Panc1 (cell line): Measurements from ENCODE around the gene GPC6.

Source experiments
- POLR2AphosphoS5 ChIP-seq: IDR thresholded peaks from 2 replicates; pipeline ENCODE4 v1.6.1; 2012; ENCODE audit warnings: mild to moderate bottlenecking, low read depth, low read length, moderate library complexity
- TCF7L2 ChIP-seq: IDR thresholded peaks from 2 replicates; pipeline ENCODE4 v1.6.1; 2011; ENCODE audit warnings: mild to moderate bottlenecking, low read depth, low read length, inconsistent platforms
- TF ChIP-seq, protein P1 (sequence below): fragments of 450-650 bp; IDR thresholded peaks from 2 replicates; pipeline ENCODE4 v1.5.1; 2017; ENCODE audit warnings: mild to moderate bottlenecking
- TF ChIP-seq, protein P2 (sequence below), 2 experiments: IDR thresholded peaks; 2 replicates each; pipeline ENCODE4 v1.6.1; 2011 to 2012; ENCODE audit warnings: low read depth in 2 of 2, control low read depth in 1 of 2, low read length in 1 of 2, mild to moderate bottlenecking in 1 of 2, moderate library complexity in 1 of 2; ENCODE audit not compliant: insufficient read depth in 1 of 2

GRCh38 chr13:93965587-93965986 lies 739.0 kb downstream of the GPC6 start:
- TF ChIP-seq POLR2AphosphoS5: no peak
- TF ChIP-seq, protein P1, sequence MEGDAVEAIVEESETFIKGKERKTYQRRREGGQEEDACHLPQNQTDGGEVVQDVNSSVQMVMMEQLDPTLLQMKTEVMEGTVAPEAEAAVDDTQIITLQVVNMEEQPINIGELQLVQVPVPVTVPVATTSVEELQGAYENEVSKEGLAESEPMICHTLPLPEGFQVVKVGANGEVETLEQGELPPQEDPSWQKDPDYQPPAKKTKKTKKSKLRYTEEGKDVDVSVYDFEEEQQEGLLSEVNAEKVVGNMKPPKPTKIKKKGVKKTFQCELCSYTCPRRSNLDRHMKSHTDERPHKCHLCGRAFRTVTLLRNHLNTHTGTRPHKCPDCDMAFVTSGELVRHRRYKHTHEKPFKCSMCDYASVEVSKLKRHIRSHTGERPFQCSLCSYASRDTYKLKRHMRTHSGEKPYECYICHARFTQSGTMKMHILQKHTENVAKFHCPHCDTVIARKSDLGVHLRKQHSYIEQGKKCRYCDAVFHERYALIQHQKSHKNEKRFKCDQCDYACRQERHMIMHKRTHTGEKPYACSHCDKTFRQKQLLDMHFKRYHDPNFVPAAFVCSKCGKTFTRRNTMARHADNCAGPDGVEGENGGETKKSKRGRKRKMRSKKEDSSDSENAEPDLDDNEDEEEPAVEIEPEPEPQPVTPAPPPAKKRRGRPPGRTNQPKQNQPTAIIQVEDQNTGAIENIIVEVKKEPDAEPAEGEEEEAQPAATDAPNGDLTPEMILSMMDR: no peak
- TF ChIP-seq TCF7L2: no peak
- TF ChIP-seq, protein P2, sequence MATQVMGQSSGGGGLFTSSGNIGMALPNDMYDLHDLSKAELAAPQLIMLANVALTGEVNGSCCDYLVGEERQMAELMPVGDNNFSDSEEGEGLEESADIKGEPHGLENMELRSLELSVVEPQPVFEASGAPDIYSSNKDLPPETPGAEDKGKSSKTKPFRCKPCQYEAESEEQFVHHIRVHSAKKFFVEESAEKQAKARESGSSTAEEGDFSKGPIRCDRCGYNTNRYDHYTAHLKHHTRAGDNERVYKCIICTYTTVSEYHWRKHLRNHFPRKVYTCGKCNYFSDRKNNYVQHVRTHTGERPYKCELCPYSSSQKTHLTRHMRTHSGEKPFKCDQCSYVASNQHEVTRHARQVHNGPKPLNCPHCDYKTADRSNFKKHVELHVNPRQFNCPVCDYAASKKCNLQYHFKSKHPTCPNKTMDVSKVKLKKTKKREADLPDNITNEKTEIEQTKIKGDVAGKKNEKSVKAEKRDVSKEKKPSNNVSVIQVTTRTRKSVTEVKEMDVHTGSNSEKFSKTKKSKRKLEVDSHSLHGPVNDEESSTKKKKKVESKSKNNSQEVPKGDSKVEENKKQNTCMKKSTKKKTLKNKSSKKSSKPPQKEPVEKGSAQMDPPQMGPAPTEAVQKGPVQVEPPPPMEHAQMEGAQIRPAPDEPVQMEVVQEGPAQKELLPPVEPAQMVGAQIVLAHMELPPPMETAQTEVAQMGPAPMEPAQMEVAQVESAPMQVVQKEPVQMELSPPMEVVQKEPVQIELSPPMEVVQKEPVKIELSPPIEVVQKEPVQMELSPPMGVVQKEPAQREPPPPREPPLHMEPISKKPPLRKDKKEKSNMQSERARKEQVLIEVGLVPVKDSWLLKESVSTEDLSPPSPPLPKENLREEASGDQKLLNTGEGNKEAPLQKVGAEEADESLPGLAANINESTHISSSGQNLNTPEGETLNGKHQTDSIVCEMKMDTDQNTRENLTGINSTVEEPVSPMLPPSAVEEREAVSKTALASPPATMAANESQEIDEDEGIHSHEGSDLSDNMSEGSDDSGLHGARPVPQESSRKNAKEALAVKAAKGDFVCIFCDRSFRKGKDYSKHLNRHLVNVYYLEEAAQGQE (IDR thresholded peaks at IDR 0.05; ENCODE audit: insufficient read depth in 1 of 2, low read depth in 2 of 2, low read length in 1 of 2): no peak
